Mesodermal cell (in vitro differentiated cells): ENCODE data around the gene PGGHG.

ENCODE experiments used
- H3K27ac ChIP-seq: 2 replicates; pipeline ENCODE4 v1.7.0; 2013; ENCODE audit warnings: mild to moderate bottlenecking, low read depth, low read length, moderate library complexity; ENCODE audit not compliant: severe bottlenecking
- H3K36me3 ChIP-seq: 2 replicates; pipeline ENCODE4 v1.7.1; 2013; ENCODE audit warnings: mild to moderate bottlenecking, low read length, moderate library complexity; ENCODE audit not compliant: control insufficient read depth, insufficient read depth
- H3K4me1 ChIP-seq: one replicate; pipeline ENCODE4 v1.7.1; 2013; ENCODE audit warnings: mild to moderate bottlenecking, low read length; ENCODE audit not compliant: insufficient read depth, control insufficient read depth, poor library complexity, severe bottlenecking
- H3K4me3 ChIP-seq: 2 replicates; pipeline ENCODE4 v1.7.0; 2013; ENCODE audit warnings: low read length, control low read depth, mild to moderate bottlenecking; ENCODE audit not compliant: insufficient read depth, poor library complexity, severe bottlenecking; ENCODE audit errors: extremely low read depth
- H3K9me3 ChIP-seq: 2 replicates; pipeline ENCODE4 v1.7.1; 2013; ENCODE audit warnings: mild to moderate bottlenecking, low read length, moderate library complexity; ENCODE audit not compliant: control insufficient read depth
- WGBS, 2 experiments: methylation state at CpG; one replicate each; pipeline ENCODE4 v1.1.5; 2013; ENCODE audit warnings: missing lambda C conversion rate in 2 of 2; ENCODE audit not compliant: insufficient coverage in 2 of 2; 5-methylcytosine and 5-hydroxymethylcytosine counted together

Gene PGGHG

DNA sequence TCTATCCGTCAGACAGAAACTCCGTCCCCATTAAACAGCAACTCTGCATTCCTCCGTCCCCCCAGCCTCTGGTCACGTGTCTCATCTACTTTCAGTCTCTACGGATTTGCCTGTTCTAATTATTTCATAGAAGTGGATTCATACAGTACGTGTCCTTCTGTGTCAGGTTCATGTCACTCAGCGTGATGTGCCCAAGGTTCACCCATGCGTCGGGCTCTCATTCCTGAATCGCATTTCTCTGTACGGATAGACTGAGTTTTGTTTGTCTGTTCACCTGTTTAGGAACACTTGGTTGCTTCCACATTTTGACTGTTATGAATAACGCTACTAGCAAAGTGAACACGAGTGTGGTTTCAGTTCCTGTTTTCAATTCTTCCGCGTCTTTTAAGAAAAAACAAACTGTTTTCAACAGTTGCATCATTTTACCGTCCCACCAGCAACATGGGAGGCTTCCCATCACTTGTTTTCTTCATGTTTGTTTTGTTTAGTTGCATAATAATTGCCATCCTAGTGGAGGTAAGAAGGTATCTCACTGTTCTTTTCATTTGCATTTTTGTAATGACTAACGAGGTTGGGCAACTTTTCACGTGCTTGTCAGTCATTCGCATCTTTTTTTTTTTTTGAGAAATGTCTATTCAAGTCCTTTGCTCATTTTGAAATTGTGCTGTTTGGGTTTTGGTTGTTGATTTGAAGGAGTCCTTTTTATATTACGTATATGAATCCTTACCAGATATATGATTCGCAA lies 19.6 kb upstream of the PGGHG start:
- H3K36me3 ChIP-seq = no peaks in the 10 kb centered on the region
- H3K4me1 ChIP-seq = no peaks in the 10 kb centered on the region
- H3K4me3 ChIP-seq = no peak overlapping the region
- H3K27ac ChIP-seq = no peak overlapping the region
- 78 to 86% methylated on average over 14 to 17 of the region's 21 CpGs for WGBS, 2 experiments
- H3K9me3 ChIP-seq = no peaks in the 10 kb centered on the region

DNA sequence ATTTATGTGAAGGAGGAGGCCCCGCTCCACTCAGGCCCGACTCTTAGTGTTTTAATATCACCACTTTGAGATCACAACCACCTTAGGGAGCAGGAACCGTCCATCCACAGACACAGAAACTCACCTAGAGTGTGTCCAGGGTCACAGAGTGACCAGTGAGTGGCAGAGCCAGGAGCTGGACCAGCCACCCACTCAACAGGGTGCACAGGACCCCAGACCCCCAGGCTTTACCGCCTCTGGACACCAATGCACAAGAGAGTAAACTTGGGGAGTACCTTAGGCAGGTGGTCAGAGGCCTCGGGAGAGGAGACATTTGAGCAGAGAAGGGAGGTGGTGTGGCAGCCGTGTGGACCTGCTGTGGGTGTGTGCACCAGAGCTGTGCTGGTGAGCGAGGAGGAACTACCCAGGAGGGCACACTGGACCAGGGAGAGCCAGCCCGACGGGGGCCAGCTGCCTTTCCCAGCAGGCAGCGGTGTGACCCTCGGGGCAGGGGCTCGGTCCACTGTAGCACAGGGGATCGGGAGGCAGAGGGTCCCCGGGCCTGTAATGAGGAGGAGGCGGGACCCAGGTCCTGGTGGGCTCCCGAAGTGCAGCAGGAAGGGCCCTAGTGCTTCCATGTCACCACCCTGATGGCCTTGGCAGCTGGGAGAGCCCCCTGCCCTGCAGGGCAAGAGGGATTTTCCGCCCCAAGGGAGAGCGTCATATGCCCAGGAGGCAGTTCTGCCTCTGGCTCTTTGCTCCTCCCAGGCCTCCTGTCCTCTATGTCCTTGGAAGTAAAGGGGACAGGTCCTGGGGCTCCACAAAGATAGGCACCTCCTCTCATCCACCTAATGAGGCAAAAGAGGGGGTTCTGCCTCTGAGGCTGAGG lies 18.2 kb upstream of the PGGHG start:
- H3K9me3 ChIP-seq = no peaks in the 10 kb centered on the region
- H3K4me3 ChIP-seq = no peak overlapping the region
- no peak overlapping the region for H3K27ac ChIP-seq
- 85 to 86% methylated on average over 14 to 15 of the region's 18 CpGs for WGBS, 2 experiments
- no peaks in the 10 kb centered on the region for H3K4me1 ChIP-seq
- H3K36me3 ChIP-seq = no peaks in the 10 kb centered on the region

- H3K4me1 ChIP-seq = no peaks in the 10 kb centered on the region
- no peaks in the 10 kb centered on the region for H3K36me3 ChIP-seq
- WGBS, 2 experiments = 89 to 91% methylated on average over 4 to 7 of the region's 8 CpGs
- no peaks in the 10 kb centered on the region for H3K9me3 ChIP-seq
- no peak overlapping the region for H3K4me3 ChIP-seq
- no peak overlapping the region for H3K27ac ChIP-seq
Measured at GRCh38 chr11:271319-271715, 17.6 kb upstream of the PGGHG start.

- Histone ChIP-seq H3K4me3 (no peak overlapping the region), H3K4me1 (no peaks in the 10 kb centered on the region), H3K9me3 (no peaks in the 10 kb centered on the region), H3K36me3 (no peaks in the 10 kb centered on the region), H3K27ac (no peak overlapping the region)
- WGBS, 2 experiments = 88 to 90% methylated on average over 16 to 20 of the region's 22 CpGs
Measured at GRCh38 chr11:272195-272930, 16.6 kb upstream of the PGGHG start.

DNA sequence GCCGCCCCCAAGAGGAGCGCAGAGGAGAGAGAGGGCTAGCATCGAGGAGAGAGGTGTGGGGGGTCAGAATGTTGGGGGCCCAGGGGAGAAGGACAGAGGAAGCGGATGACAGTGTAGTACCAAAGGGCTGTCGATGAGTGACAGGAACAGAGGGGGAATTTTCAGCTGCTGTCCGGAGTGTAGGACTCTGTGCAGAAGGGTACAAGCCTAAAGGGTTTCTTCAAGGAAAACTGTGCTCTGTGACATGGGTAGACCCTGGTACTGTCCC lies 16.1 kb upstream of the PGGHG start:
- Histone ChIP-seq H3K36me3 (no peaks in the 10 kb centered on the region), H3K4me1 (no peaks in the 10 kb centered on the region), H3K4me3 (no peak overlapping the region), H3K27ac (no peak overlapping the region), H3K9me3 (no peaks in the 10 kb centered on the region)
- 92 to 94% methylated on average over 6 of the region's 6 CpGs for WGBS, 2 experiments

GRCh38 chr11:276219-276618 lies 12.7 kb upstream of the PGGHG start:
- Histone ChIP-seq H3K27ac (no peak overlapping the region), H3K36me3 (no peaks in the 10 kb centered on the region), H3K4me1 (no peaks in the 10 kb centered on the region), H3K4me3 (no peak overlapping the region), H3K9me3 (no peaks in the 10 kb centered on the region)

GRCh38 chr11:278001-278951 lies 10.7 kb upstream of the PGGHG start, which contains the start of gene NLRP6:
Gene NLRP6 (plus strand): TSS chr11:278407. CDS start chr11:278570, 163 bp downstream.
- no peak within 1 kb of the TSS for H3K4me3 ChIP-seq
- 87 to 94% methylated on average over 18 to 19 of the region's 21 CpGs for WGBS, 2 experiments
- H3K4me1 ChIP-seq = no peaks in the 10 kb centered on the region
- H3K9me3 ChIP-seq = no peaks in the 10 kb centered on the region
- H3K27ac ChIP-seq = no peak within 1 kb of the TSS
- H3K36me3 ChIP-seq = no peaks in the 10 kb centered on the region

DNA sequence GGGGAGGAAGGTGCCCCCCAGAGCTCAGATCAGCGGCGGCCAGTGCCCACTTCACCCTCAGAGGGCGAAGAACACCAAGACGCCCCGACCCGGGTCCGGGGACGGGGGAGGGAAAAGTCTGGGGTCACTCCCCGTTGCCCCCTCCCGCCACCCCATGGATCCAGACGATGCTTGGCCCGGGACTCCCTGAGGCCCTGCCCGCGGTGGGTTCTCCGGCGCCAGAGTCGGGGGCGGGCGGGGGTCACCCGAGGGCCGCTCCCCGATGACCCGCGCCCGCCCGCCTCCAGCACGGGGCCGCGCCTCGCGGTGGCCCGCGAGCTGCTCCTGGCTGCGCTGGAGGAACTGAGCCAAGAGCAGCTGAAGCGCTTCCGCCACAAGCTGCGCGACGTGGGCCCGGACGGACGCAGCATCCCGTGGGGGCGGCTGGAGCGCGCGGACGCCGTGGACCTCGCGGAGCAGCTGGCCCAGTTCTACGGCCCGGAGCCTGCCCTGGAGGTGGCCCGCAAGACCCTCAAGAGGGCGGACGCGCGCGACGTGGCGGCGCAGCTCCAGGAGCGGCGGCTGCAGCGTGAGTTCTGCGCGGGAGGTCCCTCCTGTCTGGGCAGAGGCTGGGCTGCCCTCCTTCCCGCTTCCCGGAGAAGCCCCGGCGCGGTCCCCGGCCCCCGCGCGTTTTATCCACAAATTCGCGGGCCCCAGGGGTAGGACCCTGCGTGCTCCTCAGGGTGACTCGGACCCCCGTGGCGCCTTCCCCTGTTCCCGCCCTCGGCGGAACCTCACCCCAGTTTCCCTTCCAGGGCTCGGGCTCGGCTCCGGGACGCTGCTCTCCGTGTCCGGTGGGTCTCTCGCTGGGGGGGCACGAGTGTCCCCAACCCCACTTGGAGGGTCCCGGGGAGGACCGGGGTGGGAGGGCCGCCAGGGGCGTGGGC lies 9.6 kb upstream of the PGGHG start:
- WGBS, 2 experiments = 68% methylated on average over 88 to 94 of the region's 97 CpGs
- no peak overlapping the region for H3K27ac ChIP-seq
- no peaks in the 10 kb centered on the region for H3K9me3 ChIP-seq
- no peaks in the 10 kb centered on the region for H3K36me3 ChIP-seq
- no peaks in the 10 kb centered on the region for H3K4me1 ChIP-seq
- H3K4me3 ChIP-seq = no peak overlapping the region

DNA sequence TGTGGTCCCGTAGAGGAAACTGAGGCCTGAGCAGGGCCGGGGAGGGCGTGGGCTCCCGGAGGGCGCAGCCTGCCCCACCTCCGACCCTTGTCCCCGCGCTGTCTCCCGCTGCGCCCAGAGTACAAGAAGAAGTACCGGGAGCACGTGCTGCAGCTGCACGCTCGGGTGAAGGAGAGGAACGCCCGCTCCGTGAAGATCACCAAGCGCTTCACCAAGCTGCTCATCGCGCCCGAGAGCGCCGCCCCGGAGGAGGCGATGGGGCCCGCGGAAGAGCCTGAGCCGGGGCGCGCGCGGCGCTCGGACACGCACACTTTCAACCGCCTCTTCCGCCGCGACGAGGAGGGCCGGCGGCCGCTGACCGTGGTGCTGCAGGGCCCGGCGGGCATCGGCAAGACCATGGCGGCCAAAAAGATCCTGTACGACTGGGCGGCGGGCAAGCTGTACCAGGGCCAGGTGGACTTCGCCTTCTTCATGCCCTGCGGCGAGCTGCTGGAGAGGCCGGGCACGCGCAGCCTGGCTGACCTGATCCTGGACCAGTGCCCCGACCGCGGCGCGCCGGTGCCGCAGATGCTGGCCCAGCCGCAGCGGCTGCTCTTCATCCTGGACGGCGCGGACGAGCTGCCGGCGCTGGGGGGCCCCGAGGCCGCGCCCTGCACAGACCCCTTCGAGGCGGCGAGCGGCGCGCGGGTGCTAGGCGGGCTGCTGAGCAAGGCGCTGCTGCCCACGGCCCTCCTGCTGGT lies 8.8 kb upstream of the PGGHG start:
- Histone ChIP-seq H3K27ac (no peak overlapping the region), H3K4me3 (no peak overlapping the region), H3K4me1 (no peaks in the 10 kb centered on the region), H3K36me3 (no peaks in the 10 kb centered on the region), H3K9me3 (no peaks in the 10 kb centered on the region)
- WGBS, 2 experiments = 18 to 29% methylated on average over 63 to 82 of the region's 85 CpGs
